Astrocyte (in vitro differentiated cells and primary cell): Measurements from ENCODE around the gene SLC7A10. TPM values are rescaled to one million over a fixed set of nuclear protein-coding genes. Genes with fewer than 3 reads are reported as not detected.

Source experiments
- DNase-seq: peaks from one replicate; pipeline ENCODE4 v3.0.0-alpha.2; 2010; ENCODE audit warnings: low read depth
- FAIRE-seq: peaks from 2 replicates; lab custom pipeline; 2011; peaks lifted over from hg19 to GRCh38; lab: Jason Lieb, UNC
- H2AFZ ChIP-seq: 2 replicates; pipeline ENCODE4 v1.6.0; 2012; ENCODE audit warnings: low read depth, low read length, inconsistent platforms
- H3K27ac ChIP-seq: 2 replicates; pipeline ENCODE4 v1.5.1; 2011; ENCODE audit warnings: low read depth, low read length, inconsistent platforms
- H3K27me3 ChIP-seq: 2 replicates; pipeline ENCODE4 v1.6.0; 2011; ENCODE audit warnings: low read length, inconsistent platforms; ENCODE audit not compliant: insufficient read depth
- H3K36me3 ChIP-seq: 2 replicates; pipeline ENCODE4 v1.5.1; 2011; ENCODE audit warnings: low read length, inconsistent platforms; ENCODE audit not compliant: insufficient read depth
- H3K4me1 ChIP-seq: 2 replicates; pipeline ENCODE4 v1.5.1; 2011; ENCODE audit warnings: low read length, inconsistent platforms; ENCODE audit not compliant: insufficient read depth
- H3K4me2 ChIP-seq: 2 replicates; pipeline ENCODE4 v1.6.0; 2012; ENCODE audit warnings: low read length, inconsistent platforms
- H3K4me3 ChIP-seq: 2 replicates; pipeline ENCODE4 v1.5.1; 2011; ENCODE audit warnings: low read depth, mild to moderate bottlenecking, low read length, inconsistent platforms; ENCODE audit not compliant: insufficient read depth
- H3K79me2 ChIP-seq: 2 replicates; pipeline ENCODE4 v1.6.0; 2012; ENCODE audit warnings: mild to moderate bottlenecking, low read length, inconsistent platforms; ENCODE audit not compliant: insufficient read depth
- H3K9ac ChIP-seq: 2 replicates; pipeline ENCODE4 v1.6.0; 2012; ENCODE audit warnings: mild to moderate bottlenecking, low read length, inconsistent platforms
- H3K9me3 ChIP-seq: 2 replicates; pipeline ENCODE4 v1.5.1; 2012; ENCODE audit warnings: low read depth, mild to moderate bottlenecking, low read length, inconsistent platforms; ENCODE audit not compliant: insufficient read depth
- H4K20me1 ChIP-seq: 2 replicates; pipeline ENCODE4 v1.6.0; 2012; ENCODE audit warnings: low read length, inconsistent platforms; ENCODE audit not compliant: insufficient read depth
- H3K27ac Mint-ChIP-seq: one replicate; pipeline ENCODE4 v1.8.0; 2021; ENCODE audit warnings: mild to moderate bottlenecking, mixed read lengths; ENCODE audit not compliant: unreplicated experiment
- H3K27me3 Mint-ChIP-seq: one replicate; pipeline ENCODE4 v1.8.0; 2021; ENCODE audit warnings: low read depth, mixed read lengths; ENCODE audit not compliant: unreplicated experiment
- H3K36me3 Mint-ChIP-seq: one replicate; pipeline ENCODE4 v1.8.0; 2021; ENCODE audit warnings: low read depth, mixed read lengths; ENCODE audit not compliant: unreplicated experiment
- H3K4me1 Mint-ChIP-seq: one replicate; pipeline ENCODE4 v1.8.0; 2021; ENCODE audit warnings: low read depth, mixed read lengths; ENCODE audit not compliant: unreplicated experiment
- H3K4me3 Mint-ChIP-seq: one replicate; pipeline ENCODE4 v1.8.0; 2021; ENCODE audit warnings: mild to moderate bottlenecking, moderate library complexity, mixed read lengths; ENCODE audit not compliant: unreplicated experiment
- H3K9me3 Mint-ChIP-seq: one replicate; pipeline ENCODE4 v1.8.0; 2021; ENCODE audit warnings: mild to moderate bottlenecking, mixed read lengths; ENCODE audit not compliant: unreplicated experiment
- CTCF ChIP-seq: IDR thresholded peaks from 2 replicates; pipeline ENCODE4 v1.5.1; 2011; ENCODE audit warnings: low read depth, mild to moderate bottlenecking, inconsistent platforms, low read length, moderate library complexity; ENCODE audit not compliant: insufficient read depth
- EZH2 ChIP-seq: IDR thresholded peaks from 2 replicates; pipeline ENCODE4 v1.6.1; 2012; ENCODE audit warnings: mild to moderate bottlenecking, low read length, inconsistent platforms; ENCODE audit not compliant: insufficient read depth
- total RNA-seq: library from RNA; stranded (reverse); gene quantifications from 2 replicates; pipeline ENCODE4 v1.2.1, GENCODE V29; 2021

The SLC7A10 gene
- total RNA-seq, 1 donor from 2014 or later: 0.61 TPM

- Mint-ChIP-seq H3K27me3 (peaks cover 4% of the 10 kb centered on the region), H3K4me1 (no peaks in the 10 kb centered on the region)
- no peak for FAIRE-seq
Measured at GRCh38 chr19:33206261-33207039, 19.2 kb downstream of the SLC7A10 start.

DNA sequence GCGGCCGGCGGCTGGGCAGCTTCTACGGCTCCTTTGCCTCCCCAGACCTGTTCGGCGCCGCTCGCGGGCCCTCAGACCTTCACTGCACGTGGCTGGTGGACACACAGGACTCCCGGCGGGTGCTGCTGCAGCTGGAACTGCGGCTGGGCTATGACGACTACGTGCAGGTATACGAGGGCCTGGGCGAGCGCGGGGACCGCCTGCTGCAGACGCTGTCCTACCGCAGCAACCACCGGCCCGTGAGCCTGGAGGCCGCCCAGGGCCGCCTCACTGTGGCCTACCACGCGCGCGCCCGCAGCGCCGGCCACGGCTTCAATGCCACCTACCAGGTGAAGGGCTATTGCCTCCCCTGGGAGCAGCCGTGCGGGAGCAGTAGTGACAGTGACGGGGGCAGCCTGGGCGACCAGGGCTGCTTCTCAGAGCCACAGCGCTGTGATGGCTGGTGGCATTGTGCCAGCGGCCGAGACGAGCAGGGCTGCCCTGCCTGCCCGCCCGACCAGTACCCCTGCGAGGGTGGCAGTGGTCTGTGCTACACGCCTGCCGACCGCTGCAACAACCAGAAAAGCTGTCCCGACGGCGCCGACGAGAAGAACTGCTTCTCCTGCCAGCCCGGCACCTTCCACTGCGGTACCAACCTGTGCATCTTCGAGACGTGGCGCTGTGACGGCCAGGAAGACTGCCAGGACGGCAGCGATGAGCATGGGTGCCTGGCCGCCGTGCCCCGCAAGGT is 20.0 kb downstream of the SLC7A10 start:
- H3K27me3 ChIP-seq: no peaks in the 10 kb centered on the region
- H3K9ac ChIP-seq: no peak overlapping the region
- no peak for DNase-seq
- no peak overlapping the region for H2AFZ ChIP-seq
- H3K9me3 ChIP-seq: no peaks in the 10 kb centered on the region
- H3K36me3 ChIP-seq: no peaks in the 10 kb centered on the region
- no peaks in the 10 kb centered on the region for H3K4me1 ChIP-seq
- Mint-ChIP-seq H3K4me3 (no peak overlapping the region), H3K27me3 (peaks cover 4% of the 10 kb centered on the region), H3K27ac (no peak overlapping the region), H3K4me1 (no peaks in the 10 kb centered on the region), H3K9me3 (no peaks in the 10 kb centered on the region), H3K36me3 (no peaks in the 10 kb centered on the region)
- H3K4me2 ChIP-seq: no peak overlapping the region
- no peak overlapping the region for H3K27ac ChIP-seq
- FAIRE-seq: no peak
- H4K20me1 ChIP-seq: peaks cover 12% of the 10 kb centered on the region
- no peak overlapping the region for H3K4me3 ChIP-seq
- H3K79me2 ChIP-seq: no peaks in the 10 kb centered on the region
- no peak for TF ChIP-seq EZH2
- TF ChIP-seq CTCF: no peak

More at GRCh38 chr19:33206261-33207039, 19.2 kb downstream of the SLC7A10 start:
- H3K4me1 ChIP-seq: no peaks in the 10 kb centered on the region
- TF ChIP-seq CTCF (no peak), EZH2 (no peak)
- no peak overlapping the region for H3K4me2 ChIP-seq
- no peaks in the 10 kb centered on the region for H3K79me2 ChIP-seq
- H4K20me1 ChIP-seq: peaks cover 12% of the 10 kb centered on the region
- H3K9ac ChIP-seq: no peak overlapping the region
- H3K4me3 ChIP-seq: no peak overlapping the region
- Mint-ChIP-seq H3K9me3 (no peaks in the 10 kb centered on the region), H3K4me3 (no peak overlapping the region), H3K27ac (no peak overlapping the region), H3K36me3 (peaks cover 2% of the 10 kb centered on the region)
- H3K27me3 ChIP-seq: no peaks in the 10 kb centered on the region
- H3K36me3 ChIP-seq: no peaks in the 10 kb centered on the region
- no peaks in the 10 kb centered on the region for H3K9me3 ChIP-seq
- H3K27ac ChIP-seq: no peak overlapping the region
- no peak for DNase-seq
- H2AFZ ChIP-seq: no peak overlapping the region
